Astrocyte of the hippocampus (primary cell): Measurements from ENCODE around the gene SV2A.
A peak's percentile ranks its signal among the peaks of the same experiment; 100 is the strongest.
"Not testable (repeated sequence)": the region's sequence is repeated elsewhere in the genome, so short reads cannot be mapped to it uniquely, and the experiment has no call there.

ENCODE experiments used
- DNase-seq: peaks from one replicate; pipeline ENCODE4 v3.0.0; 2011; ENCODE audit warnings: low read depth, low spot score

SV2A gene, protein sequence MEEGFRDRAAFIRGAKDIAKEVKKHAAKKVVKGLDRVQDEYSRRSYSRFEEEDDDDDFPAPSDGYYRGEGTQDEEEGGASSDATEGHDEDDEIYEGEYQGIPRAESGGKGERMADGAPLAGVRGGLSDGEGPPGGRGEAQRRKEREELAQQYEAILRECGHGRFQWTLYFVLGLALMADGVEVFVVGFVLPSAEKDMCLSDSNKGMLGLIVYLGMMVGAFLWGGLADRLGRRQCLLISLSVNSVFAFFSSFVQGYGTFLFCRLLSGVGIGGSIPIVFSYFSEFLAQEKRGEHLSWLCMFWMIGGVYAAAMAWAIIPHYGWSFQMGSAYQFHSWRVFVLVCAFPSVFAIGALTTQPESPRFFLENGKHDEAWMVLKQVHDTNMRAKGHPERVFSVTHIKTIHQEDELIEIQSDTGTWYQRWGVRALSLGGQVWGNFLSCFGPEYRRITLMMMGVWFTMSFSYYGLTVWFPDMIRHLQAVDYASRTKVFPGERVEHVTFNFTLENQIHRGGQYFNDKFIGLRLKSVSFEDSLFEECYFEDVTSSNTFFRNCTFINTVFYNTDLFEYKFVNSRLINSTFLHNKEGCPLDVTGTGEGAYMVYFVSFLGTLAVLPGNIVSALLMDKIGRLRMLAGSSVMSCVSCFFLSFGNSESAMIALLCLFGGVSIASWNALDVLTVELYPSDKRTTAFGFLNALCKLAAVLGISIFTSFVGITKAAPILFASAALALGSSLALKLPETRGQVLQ

DNA sequence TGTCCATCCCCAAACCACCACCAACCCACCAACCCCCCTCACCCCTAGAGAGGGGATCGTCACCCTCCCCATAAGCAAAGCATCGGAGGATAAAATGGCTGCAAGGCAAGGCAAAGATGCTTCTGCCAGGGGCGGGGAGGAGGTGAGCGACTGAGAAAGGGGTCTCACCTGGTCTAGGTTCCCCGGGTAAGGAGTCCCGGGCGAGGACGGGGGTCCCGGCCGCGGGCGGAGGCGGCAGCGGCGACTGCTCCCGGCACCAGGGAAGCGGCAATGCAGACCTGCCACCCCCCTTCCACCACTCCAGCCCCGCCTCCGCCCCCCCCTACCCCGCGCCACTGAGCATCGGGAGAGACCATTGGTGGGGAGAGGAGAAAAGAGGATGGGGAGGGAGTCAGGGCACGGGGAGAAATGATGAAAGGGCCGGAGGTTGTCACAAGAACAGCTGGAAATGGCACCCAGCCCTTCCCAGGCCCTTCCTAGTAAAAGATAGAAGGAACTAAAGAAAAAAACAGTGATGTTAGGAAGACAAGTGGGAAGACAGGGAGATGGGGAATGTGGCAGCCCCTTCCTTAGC lies at the start of gene SV2A:
Gene SV2A (minus strand): TSS at position 274 of the 574 bp plus-strand sequence. CDS start 4,004 bp downstream, outside the sequence.
- DNase-seq: peak; percentile 79

DNA sequence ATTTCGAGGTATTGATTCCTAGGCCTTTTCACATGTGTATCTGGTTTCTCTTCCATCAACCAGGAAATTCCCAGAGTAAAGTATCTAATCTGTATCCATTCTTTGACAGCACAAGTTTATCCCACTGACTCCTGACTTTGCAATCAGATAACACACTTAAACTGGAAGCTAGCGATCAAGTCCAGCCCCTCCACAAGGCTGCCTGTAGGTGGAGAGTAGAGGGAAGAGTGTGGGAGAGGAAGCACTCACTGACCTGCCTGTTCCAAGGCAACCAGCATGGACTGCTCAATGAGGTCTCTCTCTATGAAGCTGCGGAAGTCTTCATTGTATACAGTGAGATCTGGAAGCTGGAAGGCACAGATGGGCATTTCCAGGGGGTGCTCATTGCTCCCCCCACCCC lies 49.4 kb upstream of the SV2A start:
- DNase-seq: no peak

DNA sequence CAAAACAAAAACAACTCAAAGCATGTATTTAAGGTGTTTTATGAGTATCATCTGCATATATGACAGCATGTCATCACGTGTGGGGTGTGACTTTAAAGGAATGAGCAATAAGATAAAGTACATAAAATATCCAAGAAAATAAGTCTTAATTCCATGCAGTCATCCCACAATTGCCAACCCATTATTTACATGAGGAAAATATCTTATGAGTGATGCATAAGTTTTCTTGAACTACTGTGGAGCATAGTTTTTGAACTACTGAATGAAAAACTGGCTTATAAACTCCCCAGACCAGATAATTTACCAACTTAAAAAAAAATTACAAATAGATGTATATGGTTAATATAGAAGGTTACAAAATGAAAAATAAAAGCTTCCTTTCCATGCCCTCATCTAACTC lies 48.8 kb upstream of the SV2A start:
- DNase-seq: no peak

DNA sequence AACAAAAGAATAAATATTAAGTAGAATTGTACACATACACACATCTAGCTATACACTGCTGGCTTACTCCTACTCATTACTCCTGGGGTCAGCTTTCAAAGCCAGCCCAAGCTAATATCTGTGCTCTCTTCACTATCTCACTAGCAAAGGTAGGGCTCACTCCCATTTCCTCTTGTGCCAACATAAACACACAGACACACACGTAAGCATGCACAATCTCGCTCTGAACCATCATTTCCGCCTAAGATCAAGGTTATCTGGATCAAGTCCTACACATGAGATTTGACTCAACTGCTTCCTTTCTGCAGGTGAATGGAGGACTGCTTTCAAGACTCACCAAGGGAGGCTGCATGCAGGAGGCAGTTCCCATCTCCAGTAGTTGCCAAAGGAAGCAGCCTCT lies 47.8 kb upstream of the SV2A start:
- DNase-seq: no peak

DNA sequence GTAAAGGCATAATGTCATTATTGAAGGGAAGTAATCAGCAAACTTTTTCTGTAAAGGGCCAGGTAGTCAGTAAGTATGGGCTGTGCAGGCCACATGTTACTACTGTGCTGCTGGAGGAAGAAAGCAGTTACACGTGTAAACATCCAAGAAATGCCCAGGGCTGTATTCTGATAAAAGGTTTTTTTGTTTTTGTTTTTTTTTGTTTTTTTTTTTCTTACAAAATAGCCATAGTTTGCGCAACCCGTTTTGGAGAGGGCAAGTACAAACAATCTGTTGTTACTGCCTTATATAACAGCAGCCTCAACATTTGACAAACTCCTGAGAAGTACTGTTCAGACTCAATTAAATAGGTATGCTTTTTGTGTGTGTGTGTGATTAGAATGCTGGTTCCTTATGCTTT lies 45.7 kb upstream of the SV2A start:
- DNase-seq: no peak

DNA sequence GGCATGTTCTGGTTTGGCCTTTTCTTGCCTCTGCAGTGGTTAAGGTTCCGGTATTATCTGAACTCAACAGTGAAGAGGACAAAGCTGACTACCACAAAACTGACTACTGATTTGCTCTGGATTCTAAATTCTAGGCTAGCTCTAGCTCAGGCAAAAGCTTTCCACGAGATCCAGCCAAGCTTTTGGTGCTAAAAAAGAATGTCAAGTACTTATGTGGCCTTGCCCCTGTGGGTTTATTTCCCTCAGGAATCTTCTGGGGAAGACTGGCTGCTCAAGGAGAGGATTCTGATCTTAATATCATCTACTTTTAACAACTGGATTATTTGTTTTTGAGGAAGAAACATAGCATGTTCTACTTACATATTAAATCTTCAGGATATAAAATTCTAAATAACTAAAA lies 45.1 kb upstream of the SV2A start:
- peak; percentile 70 for DNase-seq

DNA sequence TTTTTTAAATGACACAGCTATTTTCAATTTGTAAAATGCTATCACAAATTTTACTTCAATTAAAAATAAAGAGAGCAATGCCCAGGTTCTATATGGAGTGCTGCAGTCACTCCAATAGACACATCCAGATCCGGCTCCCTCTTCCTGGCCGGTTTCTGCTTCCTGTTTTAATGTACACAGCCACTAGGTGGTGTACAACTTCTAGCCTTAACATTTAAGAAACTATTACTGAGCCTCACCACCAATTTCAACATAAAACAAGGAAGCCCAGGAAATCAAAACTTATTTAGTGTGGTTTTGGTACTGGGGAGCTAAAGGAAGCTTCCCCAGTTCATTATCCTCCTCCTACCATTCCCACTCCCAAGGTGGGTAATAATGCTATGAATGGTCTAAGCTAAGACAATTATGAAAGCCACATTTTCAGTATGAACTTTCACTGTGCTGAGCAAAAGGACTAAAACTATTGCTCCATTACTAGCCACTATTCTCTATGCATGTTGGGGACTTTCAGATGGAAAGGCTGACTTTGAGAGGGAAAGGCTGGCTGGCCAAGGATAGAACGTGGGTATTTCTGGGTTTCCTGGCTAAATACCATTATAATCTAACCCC lies 44.5 kb upstream of the SV2A start:
- peak; percentile 85 for DNase-seq

DNA sequence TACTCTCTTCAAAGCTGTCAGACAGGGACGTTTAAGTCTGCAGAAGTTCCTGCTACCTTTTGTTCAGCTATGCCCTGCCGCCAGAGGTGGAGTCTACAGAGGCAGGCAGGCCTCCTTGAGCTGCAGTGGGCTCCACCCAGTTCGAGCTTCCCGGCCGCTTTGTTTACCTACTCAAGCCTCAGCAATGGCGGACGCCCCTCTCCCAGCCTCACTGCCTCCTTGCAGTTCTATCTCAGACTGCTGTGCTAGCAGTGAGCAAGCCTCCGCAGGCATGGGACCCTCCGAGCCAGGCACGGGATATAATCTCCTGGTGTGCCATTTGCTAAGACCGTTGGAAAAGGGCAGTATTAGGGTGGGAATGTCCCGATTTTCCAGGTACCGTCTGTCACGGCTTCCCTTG lies 39.9 kb upstream of the SV2A start:
- DNase-seq: not testable (repeated sequence)

DNA sequence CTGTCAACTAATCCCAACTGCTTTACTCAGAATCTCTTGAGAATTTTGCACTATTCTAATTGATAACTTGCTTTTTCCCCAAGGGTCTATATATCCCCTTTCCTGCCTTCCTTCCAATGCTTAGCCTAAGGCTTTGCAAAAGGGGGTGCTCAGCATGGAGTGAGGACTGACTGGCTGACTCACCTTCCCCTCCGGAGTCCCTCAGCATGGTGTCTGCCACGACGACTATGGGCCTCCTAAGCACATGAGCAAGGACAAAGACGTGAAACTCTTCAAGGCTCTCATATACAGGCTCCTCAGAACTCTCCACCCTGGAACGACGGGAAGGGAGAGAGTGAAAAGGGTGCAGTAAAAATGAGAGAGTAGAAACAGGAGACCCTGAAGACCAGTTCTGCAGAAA lies 32.3 kb upstream of the SV2A start:
- no peak for DNase-seq

DNA sequence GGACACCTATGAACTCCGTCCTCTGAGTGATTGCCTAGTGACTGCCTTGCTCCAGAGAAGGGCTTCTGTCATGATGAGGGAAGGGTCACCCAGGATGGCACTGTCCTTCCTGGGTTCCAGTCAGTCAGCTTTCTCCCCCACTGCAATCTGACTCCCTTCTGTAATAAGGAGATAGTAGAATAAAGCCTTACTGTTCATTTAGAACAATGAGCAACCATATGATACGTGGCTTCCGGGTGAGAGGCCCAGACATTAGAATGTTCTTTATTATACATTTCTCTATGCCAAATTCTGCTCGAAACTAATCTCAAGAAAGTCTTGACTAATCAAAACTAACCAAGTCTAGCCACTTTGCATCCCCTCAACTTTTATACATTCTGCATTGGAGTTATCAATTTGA lies 27.6 kb upstream of the SV2A start:
- no peak for DNase-seq

DNA sequence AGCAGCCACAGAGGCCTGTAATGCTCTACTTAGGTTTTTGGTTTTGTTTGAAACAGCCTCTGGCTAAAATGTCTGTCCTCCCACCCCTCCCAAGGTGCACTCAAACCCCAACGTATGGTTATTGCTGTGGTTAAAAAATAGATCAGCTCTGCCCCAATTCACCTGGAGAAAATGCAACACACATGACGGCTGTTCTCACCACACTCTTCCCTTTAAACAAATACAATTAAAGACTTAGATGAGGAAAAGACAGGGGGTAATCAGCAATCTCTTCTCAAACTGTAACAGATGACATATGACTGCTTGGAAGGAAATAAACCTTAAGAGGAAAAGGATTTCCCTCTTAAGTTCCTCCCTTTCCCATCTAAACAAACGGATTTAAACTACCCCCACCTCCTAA lies 25.2 kb upstream of the SV2A start:
- DNase-seq: no peak

DNA sequence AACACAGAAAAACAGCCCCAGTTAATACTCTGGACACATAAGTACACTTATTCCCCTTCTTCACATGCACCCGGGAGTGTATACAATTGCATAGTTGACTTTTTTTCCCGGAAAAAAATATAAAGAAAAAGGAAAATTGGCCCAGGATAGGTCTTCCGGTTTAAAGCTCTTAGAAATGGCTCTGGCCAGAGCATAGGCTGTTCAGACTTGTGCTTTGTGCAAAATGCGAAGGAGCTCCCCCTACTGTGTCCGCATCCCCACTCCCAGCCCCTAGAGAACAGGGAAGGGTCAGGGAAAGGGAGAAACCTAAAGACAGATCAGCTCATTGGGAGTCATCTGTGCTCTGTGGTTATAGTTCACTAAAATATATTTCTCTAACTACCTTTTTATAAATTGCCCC lies 24.6 kb upstream of the SV2A start:
- peak; percentile 42 for DNase-seq

DNA sequence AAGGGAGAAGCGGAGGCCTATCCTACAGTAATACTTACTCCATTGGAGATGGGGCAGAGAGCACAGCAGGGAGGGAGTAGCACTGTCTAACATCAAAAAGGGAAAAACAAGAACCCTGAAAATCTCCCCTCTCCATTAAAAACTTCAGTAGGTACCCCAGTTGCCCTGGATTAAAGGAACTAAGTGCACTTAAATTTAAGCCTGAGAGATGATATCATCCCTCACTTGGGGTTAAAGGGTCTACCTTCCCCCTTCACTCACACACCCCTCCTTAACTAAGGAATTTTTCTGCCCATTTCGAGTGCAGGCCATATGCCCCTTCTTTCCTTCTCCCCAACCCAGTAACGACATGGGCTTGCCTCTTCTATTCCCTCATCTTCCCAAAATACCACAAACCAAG lies 22.8 kb upstream of the SV2A start:
- DNase-seq: no peak

DNA sequence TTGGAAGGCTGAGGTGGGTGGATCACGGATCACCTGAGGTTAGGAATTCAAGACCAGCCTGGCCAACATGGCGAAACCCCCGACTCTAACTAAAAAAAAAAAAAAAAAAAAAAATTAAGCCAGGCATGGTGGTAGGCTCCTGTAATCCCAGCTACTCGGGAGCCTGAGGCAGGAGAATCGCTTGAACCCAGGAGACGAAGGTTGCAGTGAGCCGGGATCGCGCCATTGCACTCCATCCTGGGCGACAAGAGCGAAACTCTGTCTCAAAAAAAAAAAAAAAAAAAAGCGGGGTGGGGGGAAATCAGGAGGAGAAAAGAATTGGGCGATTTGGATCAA lies 21.0 kb upstream of the SV2A start:
- not testable (repeated sequence) for DNase-seq

DNA sequence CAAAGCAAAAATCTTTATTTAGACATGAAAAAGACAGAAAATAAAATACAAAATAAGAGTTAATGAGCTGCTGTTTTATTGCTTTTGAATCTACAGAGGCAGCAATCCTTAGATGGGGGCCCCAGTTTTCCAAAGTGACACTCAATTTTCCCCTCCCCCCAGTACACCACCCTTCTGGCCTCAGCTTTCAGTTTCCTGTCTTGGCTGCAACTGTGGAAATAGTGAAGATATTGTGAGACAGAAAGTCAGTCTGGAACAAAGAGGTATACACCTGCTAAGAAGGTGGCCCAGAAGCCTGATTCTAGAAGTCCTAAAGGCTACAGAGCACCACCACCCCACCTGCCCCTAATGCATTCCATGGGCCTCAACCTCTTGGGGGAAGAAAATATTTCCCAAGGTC lies 20.1 kb upstream of the SV2A start:
- no peak for DNase-seq

DNA sequence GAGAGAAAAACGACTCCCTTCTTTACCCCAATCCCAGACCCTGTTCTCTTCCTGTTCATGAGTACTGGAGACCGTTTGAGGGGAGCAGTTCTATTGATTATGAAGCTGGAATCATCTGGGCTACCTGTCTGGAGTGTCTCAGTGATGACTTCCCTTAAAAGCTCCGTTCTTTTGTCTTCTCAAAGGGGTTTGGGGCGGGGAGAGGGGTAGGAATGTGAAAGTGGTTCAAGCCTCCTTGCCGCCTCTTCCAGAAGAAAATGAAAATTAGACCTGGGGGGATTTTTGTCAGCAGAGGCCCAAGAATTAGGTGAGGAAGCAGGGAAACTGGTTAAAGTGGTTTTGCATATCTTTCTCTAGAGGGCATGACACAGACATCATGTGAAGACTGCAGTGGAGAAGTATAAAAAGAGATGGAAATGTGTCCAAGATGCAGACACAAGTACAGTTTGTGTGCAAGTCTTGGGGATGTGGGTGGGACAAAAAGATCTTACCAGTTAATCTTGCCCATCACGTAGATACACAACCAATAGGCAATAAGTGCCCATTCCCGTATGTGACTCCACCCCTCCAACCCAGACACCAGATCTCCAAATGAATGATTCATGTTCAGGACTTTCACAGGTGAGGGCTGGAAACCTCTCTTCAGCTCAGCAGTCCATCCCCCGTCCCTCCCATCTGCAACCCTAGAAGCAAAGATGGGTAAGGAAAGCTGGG lies 19.5 kb upstream of the SV2A start:
- peak; percentile 67 for DNase-seq

DNA sequence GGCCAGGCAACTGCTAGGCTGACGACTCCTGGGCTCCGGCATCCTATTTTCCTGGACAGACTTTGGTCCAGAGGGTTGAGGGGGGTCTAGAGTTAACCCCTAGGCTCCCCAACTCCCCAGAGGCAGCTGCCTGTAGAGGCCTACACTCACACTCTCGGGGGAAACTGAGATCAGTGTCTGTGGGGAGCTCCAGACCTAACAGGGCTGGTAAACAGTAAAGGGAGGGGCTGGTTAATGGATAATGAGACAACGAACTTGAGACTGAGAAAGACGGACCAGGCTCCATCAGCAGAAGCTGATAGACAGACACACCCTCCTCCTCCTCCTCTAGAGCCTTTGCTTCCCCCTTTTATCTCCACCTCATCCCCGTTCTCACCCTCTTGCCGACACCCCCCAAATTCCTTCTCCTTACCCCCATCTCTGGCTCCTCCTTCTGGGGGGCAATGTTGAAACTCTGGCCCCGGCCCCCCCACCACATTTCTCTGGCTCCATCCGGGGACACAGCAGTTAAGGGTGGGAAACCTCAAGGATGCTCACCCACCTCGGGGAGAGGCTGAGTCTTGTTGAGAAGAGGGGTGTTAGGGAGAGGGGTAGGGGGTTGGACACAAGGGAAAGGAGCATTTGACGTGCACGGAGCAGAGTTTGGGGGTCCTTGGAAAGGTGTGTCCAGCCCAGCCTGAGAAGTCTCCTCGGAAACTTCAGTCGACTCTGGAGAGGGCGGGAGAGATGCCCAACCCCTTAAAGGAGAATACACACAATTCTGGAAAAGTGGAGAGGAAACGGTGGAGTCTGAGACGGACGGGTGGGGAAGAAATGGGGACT lies 18.7 kb upstream of the SV2A start, which contains the start of gene MTMR11:
Gene MTMR11 (minus strand): TSS at position 710 of the 822 bp plus-strand sequence. CDS start 232 bp downstream, at position 478.
- peak; percentile 62 for DNase-seq

DNA sequence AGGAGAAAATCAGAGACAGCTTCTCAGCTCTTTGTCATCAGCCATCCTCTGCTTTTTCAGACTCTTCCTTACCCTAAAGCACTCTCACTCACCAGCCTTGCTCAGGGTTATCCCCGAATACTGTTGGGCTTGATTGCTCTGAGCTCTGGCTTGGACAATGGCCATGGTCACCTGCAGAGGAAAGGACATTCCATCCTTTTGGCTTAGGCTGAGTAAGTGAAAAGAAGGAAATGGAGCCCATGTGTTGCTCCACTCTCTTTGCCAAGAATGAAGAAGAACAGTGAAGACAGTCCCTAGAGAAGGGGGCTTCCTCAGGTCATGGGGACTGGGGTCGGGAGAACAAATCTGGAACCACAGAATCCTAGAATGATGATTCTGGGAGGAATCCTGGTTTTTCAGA lies 16.7 kb upstream of the SV2A start:
- DNase-seq: no peak

DNA sequence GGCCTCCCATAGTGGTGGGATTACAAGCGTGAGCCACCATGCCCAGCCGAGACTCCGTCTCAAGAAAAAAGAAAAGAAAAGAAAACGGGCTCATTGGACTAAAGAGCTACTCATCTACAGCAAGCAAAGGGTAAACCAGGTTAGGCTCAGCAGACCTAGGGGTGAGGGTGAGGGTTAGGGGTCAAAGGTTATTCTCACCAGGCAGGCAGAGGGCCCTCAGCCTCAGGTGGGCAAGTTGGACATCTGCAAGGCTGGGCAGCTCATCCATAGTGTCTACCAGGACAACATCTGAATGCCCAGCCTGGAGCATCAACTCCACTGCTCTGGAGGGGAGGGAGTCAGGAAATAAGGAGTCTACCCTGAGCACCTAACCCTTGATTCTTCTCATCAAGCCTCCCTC lies 15.6 kb upstream of the SV2A start:
- no peak for DNase-seq

DNA sequence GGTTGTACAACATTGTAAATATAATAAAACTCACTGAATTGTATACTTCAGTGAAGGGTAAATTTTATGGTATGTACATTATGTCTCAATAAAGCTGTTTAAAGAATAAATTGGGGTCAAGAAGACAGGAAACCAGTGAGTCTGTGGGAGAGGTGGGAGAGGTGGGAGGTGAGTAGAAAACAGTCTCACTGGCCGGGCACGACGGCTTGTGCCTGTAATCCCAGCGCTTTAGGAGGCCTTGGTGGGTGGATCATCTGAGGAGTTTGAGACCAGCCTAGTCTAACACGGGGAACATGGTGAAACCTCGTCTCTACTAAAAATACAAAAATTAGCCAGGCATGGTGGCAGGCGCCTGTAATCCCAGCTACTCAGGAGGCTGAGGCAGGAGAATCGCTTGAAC lies 14.8 kb upstream of the SV2A start:
- no peak for DNase-seq
